HepG2 (cell line): ENCODE measurements around the gene HDGFL2. TPM values are rescaled to one million over a fixed set of nuclear protein-coding genes. Genes with fewer than 3 reads are reported as not detected.

ENCODE experiments used
- ATAC-seq: fragments of 200-7000 bp; cut with Tn5 transposase; 3 replicates; pipeline ENCODE4 v1.9.1; 2020; ENCODE audit warnings: mild to moderate bottlenecking, moderate library complexity
- BruUV-seq: library from RNA; stranded (reverse); fragments of 400-500 nt; replicated peaks from 2 replicates; lab custom pipeline; 2021; lab: Mats Ljungman, UMichigan
- CTCF ChIA-PET: fragments of 300-600 bp; formaldehyde crosslinking; extraction: SDS; loops from one replicate; lab custom pipeline; 2021; ENCODE audit warnings: low total read pairs, inconsistent platforms, low intra/inter-chr PET ratio; lab: Yijun Ruan, JAX
- POLR2A ChIA-PET: fragments of 350-600 bp; sonication (Branson Sonifier 250); formaldehyde crosslinking; loops from one replicate; lab custom pipeline; 2020; ENCODE audit warnings: antibody characterized with exemption, inconsistent platforms; lab: Yijun Ruan, JAX
- DNase-seq: peaks from one replicate; pipeline ENCODE4 v3.0.0-alpha.2; 2015; ENCODE audit warnings: low spot score
- FAIRE-seq: peaks from 3 replicates; lab custom pipeline; 2011; peaks lifted over from hg19 to GRCh38; lab: Jason Lieb, UNC
- H2AFZ ChIP-seq: one replicate; pipeline ENCODE4 v1.6.1; 2011; ENCODE audit warnings: low read length, inconsistent platforms
- H3K27ac ChIP-seq: fragments of 300-600 bp; 3 replicates; pipeline ENCODE4 v1.8.0; 2011; ENCODE audit warnings: mixed run types, mild to moderate bottlenecking, mixed read lengths, low read length, inconsistent platforms; ENCODE audit not compliant: insufficient read depth; ENCODE audit errors: extremely low read length
- H3K27me3 ChIP-seq, 2 experiments: fragments of 200-600 bp in 1 of 2; 2 replicates in 1 of 2; 3 replicates in 1 of 2; pipeline versions ENCODE4 v1.6.0 to v1.8.0; 2011; ENCODE audit warnings: low read length in 2 of 2, mild to moderate bottlenecking in 2 of 2, moderate library complexity in 2 of 2, inconsistent platforms in 1 of 2; ENCODE audit not compliant: insufficient read depth in 2 of 2, control insufficient read depth in 1 of 2
- H3K36me3 ChIP-seq, 2 experiments: fragments of 200-600 bp in 1 of 2; replicated peaks in 1 of 2; 2 replicates in 1 of 2; 3 replicates in 1 of 2; pipeline versions ENCODE4 v1.5.1 to v1.8.0; 2011; ENCODE audit warnings: low read length in 2 of 2, inconsistent platforms in 1 of 2; ENCODE audit not compliant: insufficient read depth in 2 of 2, control insufficient read depth in 1 of 2
- H3K4me1 ChIP-seq: 2 replicates; pipeline ENCODE4 v1.5.1; 2012; ENCODE audit warnings: low read length, inconsistent platforms; ENCODE audit not compliant: insufficient read depth
- H3K4me2 ChIP-seq: 2 replicates; pipeline ENCODE4 v1.6.0; 2011; ENCODE audit warnings: low read depth, low read length, inconsistent platforms
- H3K4me3 ChIP-seq, 3 experiments: fragments of 200-600 bp in 1 of 3; sonication (generic), shearing (Covaris generic) in 1 of 3; replicated peaks in 1 of 3; 2 replicates each; pipeline ENCODE4 v1.5.1; 2011 to 2016; ENCODE audit warnings: low read length in 3 of 3, inconsistent platforms in 2 of 3, low read depth in 2 of 3, mild to moderate bottlenecking in 2 of 3, control low read depth in 1 of 3, mixed read lengths in 1 of 3; ENCODE audit not compliant: insufficient read depth in 1 of 3
- H3K79me2 ChIP-seq: one replicate; pipeline ENCODE4 v1.6.1; 2011; ENCODE audit warnings: low read length, inconsistent platforms; ENCODE audit not compliant: insufficient read depth
- H3K9ac ChIP-seq: 2 replicates; pipeline ENCODE4 v1.6.0; 2011; ENCODE audit warnings: mild to moderate bottlenecking, low read depth, low read length, inconsistent platforms; ENCODE audit not compliant: insufficient read depth
- H3K9me3 ChIP-seq: 2 replicates; pipeline ENCODE4 v1.5.1; 2012; ENCODE audit warnings: mild to moderate bottlenecking, low read length
- H4K20me1 ChIP-seq: 2 replicates; pipeline ENCODE4 v1.6.0; 2011; ENCODE audit warnings: inconsistent platforms, mild to moderate bottlenecking, low read length, moderate library complexity; ENCODE audit not compliant: insufficient read depth
- AGO2 ChIP-seq: fragments of 200-400 bp; formaldehyde crosslinking; optimal IDR thresholded peaks from 2 replicates; pipeline ENCODE3; 2017; ENCODE audit warnings: mild to moderate bottlenecking, low read depth, low read length, moderate library complexity
- HCFC1 ChIP-seq: fragments of 150-350 bp; IDR thresholded peaks from 2 replicates; pipeline ENCODE4 v1.6.1; 2014; ENCODE audit warnings: low read depth, low read length
- RAD21 ChIP-seq: fragments of 450-650 bp; formaldehyde crosslinking; IDR thresholded peaks from 2 replicates; pipeline ENCODE4 v1.5.0; 2020; ENCODE audit warnings: mild to moderate bottlenecking
- REPIN1 ChIP-seq: sonication (generic); formaldehyde crosslinking; IDR thresholded peaks from 2 replicates; pipeline ENCODE4 v1.8.0; 2022; ENCODE audit warnings: missing genetic modification reagents, low read depth, mild to moderate bottlenecking, borderline replicate concordance
- ZMYM3 ChIP-seq: sonication (generic); formaldehyde crosslinking; IDR thresholded peaks from 2 replicates; pipeline ENCODE4 v1.5.1; 2020; ENCODE audit warnings: mild to moderate bottlenecking, missing genetic modification reagents
- ZNF280B ChIP-seq: sonication (generic); formaldehyde crosslinking; IDR thresholded peaks from 2 replicates; pipeline ENCODE4 v1.5.0; 2020; ENCODE audit warnings: missing genetic modification reagents, mild to moderate bottlenecking, borderline replicate concordance
- ZNF326 ChIP-seq: sonication (generic); formaldehyde crosslinking; IDR thresholded peaks from 2 replicates; pipeline ENCODE4 v1.4.0; 2020; ENCODE audit warnings: missing genetic modification reagents, borderline replicate concordance
- ZNF451 ChIP-seq: sonication (generic); formaldehyde crosslinking; IDR thresholded peaks from 2 replicates; pipeline ENCODE4 v1.5.0; 2020; ENCODE audit warnings: mild to moderate bottlenecking, missing genetic modification reagents
- ZNF841 ChIP-seq: sonication (generic); formaldehyde crosslinking; IDR thresholded peaks from 2 replicates; pipeline ENCODE4 v1.8.1; 2023; ENCODE audit warnings: missing genetic modification reagents, borderline replicate concordance
- WGBS: methylation state at CpG from one replicate; pipeline ENCODE4 v1.1.6; 2017; ENCODE audit warnings: low lambda C conversion rate; 5-methylcytosine and 5-hydroxymethylcytosine counted together
- in situ Hi-C: cut with HindIII; loops from 2 replicates; pipeline ENCODE4 v1.10.0; 2017; ENCODE audit warnings: low pct_unique_long_range_greater_than_20kb; ENCODE audit not compliant: extremely low pct_ligation_motif_present
- intact Hi-C: fragments of 100-400 bp; cut with micrococcal nuclease; formaldehyde crosslinking; loops from one replicate; pipeline ENCODE4 v1.10.0; 2022; ENCODE audit not compliant: unreplicated experiment
- polyA plus RNA-seq, 8 experiments: library from polyadenylated mRNA; depleted of rRNA in 3 of 8; stranded (reverse) in 7 of 8; unstranded in 1 of 8; fragments of >200 nt; fragmentation: Illumina TruSeq in 4 of 8; extraction: Trizol in 4 of 8; gene quantifications; 2 replicates each; pipeline versions ENCODE4 v1.2.1 to v1.2.3, GENCODE V29; 2011 to 2016; ENCODE audit warnings: low read depth in 4 of 8, missing spikeins in 1 of 8, mixed read lengths in 1 of 8; ENCODE audit not compliant: insufficient read depth in 1 of 8
- total RNA-seq, 5 experiments: library from RNA; depleted of rRNA; stranded (reverse); fragments of >200 nt; fragmentation: Illumina TruSeq; extraction: Trizol; gene quantifications; 2 replicates each; pipeline ENCODE4 v1.2.3, GENCODE V29; 2016; ENCODE audit warnings: low read depth in 1 of 5
- TF ChIP-seq, protein P1 (sequence below): sonication (generic); formaldehyde crosslinking; IDR thresholded peaks from 2 replicates; pipeline ENCODE4 v1.4.0; 2020; ENCODE audit warnings: mild to moderate bottlenecking, missing genetic modification reagents

HDGFL2 gene
- total and polyA plus RNA-seq, 2 of the 13 experiments (the other 11 are each of a cell fraction or from before 2014, with no cell fraction given), result 20.0 to 51.1 TPM

- in situ Hi-C loops (no loop called here), intact Hi-C loops (no loop called here)
- Histone ChIP-seq H3K9ac (no peak overlapping the region), H3K79me2 (no peaks in the 10 kb centered on the region), H3K4me1 (no peaks in the 10 kb centered on the region), H3K4me2 (no peak overlapping the region), H4K20me1 (no peaks in the 10 kb centered on the region), H2AFZ (no peak overlapping the region), H3K27me3 (no peaks in the 10 kb centered on the region), H3K27ac (no peak overlapping the region), H3K9me3 (no peaks in the 10 kb centered on the region), H3K36me3 (peaks cover 4 to 12% of the 10 kb centered on the region in 2 experiments; a peak in 2 of 5 replicates), H3K4me3 (no peak overlapping the region)
- no TSS peak for BruUV-seq
- 97% methylated on average over 32 of the region's 34 CpGs for WGBS
- ATAC-seq (no peak), FAIRE-seq (no peak), DNase-seq (no peak)
- TF ChIP-seq ZNF451 (no peak), ZMYM3 (0 out of 2 replicates have a peak, but pooled peaks have one; percentile 40), REPIN1 (CRISPR knock-in tag) (no peak), AGO2 (peak; percentile 83)
- ChIA-PET POLR2A (no interaction called here), CTCF (no interaction called here)
Measured at GRCh38 chr19:4505570-4506448, 33.7 kb downstream of the HDGFL2 start.

- ChIA-PET POLR2A (no interaction called here), CTCF (no interaction called here)
- BruUV-seq, result no TSS peak
- Histone ChIP-seq H3K9ac (no peak overlapping the region), H3K36me3 (peaks cover 3 to 8% of the 10 kb centered on the region in 2 experiments; a peak in 2 of 5 replicates), H3K4me1 (no peaks in the 10 kb centered on the region), H2AFZ (no peak overlapping the region), H3K4me3 (no peak overlapping the region), H3K27ac (no peak overlapping the region), H3K4me2 (no peak overlapping the region), H3K79me2 (no peaks in the 10 kb centered on the region), H4K20me1 (no peaks in the 10 kb centered on the region), H3K9me3 (no peaks in the 10 kb centered on the region), H3K27me3 (no peaks in the 10 kb centered on the region)
- TF ChIP-seq ZNF326 (CRISPR knock-in tag), result 0 out of 2 replicates have a peak, but pooled peaks have one; percentile 24
- no peak for TF ChIP-seq ZNF841 (CRISPR knock-in tag)
- TF ChIP-seq HCFC1, result no peak
- TF ChIP-seq, protein P1, sequence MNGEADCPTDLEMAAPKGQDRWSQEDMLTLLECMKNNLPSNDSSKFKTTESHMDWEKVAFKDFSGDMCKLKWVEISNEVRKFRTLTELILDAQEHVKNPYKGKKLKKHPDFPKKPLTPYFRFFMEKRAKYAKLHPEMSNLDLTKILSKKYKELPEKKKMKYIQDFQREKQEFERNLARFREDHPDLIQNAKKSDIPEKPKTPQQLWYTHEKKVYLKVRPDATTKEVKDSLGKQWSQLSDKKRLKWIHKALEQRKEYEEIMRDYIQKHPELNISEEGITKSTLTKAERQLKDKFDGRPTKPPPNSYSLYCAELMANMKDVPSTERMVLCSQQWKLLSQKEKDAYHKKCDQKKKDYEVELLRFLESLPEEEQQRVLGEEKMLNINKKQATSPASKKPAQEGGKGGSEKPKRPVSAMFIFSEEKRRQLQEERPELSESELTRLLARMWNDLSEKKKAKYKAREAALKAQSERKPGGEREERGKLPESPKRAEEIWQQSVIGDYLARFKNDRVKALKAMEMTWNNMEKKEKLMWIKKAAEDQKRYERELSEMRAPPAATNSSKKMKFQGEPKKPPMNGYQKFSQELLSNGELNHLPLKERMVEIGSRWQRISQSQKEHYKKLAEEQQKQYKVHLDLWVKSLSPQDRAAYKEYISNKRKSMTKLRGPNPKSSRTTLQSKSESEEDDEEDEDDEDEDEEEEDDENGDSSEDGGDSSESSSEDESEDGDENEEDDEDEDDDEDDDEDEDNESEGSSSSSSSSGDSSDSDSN (CRISPR knock-in tag), result no peak
- TF ChIP-seq AGO2, result peak; percentile 20
- 0 out of 2 replicates have a peak, but pooled peaks have one; percentile 19 for TF ChIP-seq ZNF280B (CRISPR knock-in tag)
- 0 out of 2 replicates have a peak, but pooled peaks have one; percentile 10 for TF ChIP-seq RAD21
- WGBS, result 95% methylated on average over 16 of the region's 17 CpGs
- in situ Hi-C loops (no loop called here), intact Hi-C loops (no loop called here)
- ATAC-seq (peak; percentile 63), FAIRE-seq (no peak), DNase-seq (no peak)
Measured at GRCh38 chr19:4506449-4507149, 34.5 kb downstream of the HDGFL2 start.
